ENCODE measurements around the gene TTC12. TPM values are rescaled to one million over a fixed set of nuclear protein-coding genes. Genes with fewer than 3 reads are reported as not detected.

TTC12 gene
- total and polyA plus RNA-seq, 2 of the 13 experiments (the other 11 are each of a cell fraction or from before 2014, with no cell fraction given), result 5.4 to 11.6 TPM

DNA sequence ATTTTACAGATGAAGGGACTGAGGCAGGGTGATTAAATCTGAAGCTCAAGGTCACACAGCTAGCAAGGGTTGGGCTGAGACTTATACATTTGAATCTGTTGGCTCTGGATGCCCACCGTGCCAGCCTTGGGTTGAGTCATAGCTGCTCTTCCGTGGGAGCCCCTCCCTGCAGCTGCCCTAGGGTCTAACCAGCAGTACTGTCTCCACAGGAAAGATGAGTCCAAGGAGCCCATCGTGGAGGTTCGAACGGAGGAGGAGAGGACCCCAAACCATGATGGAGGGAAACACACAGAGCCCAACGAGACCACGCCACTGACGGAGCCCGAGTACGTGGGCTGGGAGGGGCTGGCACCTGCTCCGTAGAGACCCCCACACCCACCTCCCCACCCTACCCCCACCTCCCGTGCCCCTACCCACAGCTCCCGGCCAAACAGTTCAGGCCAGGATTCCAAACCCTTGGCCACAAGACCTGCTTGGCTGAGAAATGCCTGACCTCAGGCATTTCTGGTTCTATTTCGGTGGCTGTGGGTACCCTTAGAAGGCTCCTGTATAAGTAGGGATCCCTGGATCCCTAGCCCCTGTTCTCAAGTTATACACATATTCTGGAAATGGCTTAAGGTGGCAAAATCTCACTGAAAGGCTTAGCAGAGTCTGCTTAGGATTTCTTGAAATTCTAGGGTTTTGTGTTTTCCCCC is 42.7 kb upstream of the TTC12 start:
- CTCF ChIA-PET (ENCODE audit: low intra/inter-chr PET ratio, low total read pairs), result no interaction called here
- H3K27me3 ChIP-seq (ENCODE audit: control insufficient read depth in 1 of 2, insufficient read depth in 2 of 2, low read length in 2 of 2), result peaks cover 0 to 8% of the 10 kb centered on the region in 2 experiments; a peak in 3 of 5 replicates
- no peak for FAIRE-seq

DNA sequence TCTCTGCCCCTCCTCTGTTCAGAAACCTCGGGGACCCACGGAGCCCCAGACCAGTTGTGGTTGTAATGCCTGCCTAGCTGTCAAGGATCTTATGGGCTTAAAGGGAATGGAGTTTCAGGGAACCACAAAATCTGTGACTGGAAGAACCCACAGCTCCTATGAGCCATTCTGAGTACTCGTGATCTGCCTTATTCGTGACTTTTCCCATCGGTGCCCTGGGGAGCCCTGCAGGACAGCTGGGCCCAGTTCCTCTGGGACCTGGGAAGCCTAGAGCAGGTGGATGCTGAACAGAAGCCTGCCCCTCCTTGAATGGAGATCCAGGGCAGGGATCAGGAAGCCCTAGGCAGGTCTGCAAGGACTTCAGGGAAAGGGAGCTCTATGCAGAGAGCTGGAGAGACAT is 42.1 kb upstream of the TTC12 start:
- CTCF ChIA-PET (ENCODE audit: low intra/inter-chr PET ratio, low total read pairs), result no interaction called here
- BruUV-seq (replicated peaks), result no TSS peak
- ATAC-seq, result no peak

More for the DNA sequence above, 42.7 kb upstream of the TTC12 start:
- in situ Hi-C loops (cut with HindIII; ENCODE audit: extremely low pct_ligation_motif_present, low pct_unique_long_range_greater_than_20kb), result no loop called here
- H3K4me1 ChIP-seq (ENCODE audit: insufficient read depth, low read length), result no peaks in the 10 kb centered on the region
- H3K9me3 ChIP-seq (ENCODE audit: low read length), result no peaks in the 10 kb centered on the region
- no peak overlapping the region for H3K4me2 ChIP-seq (ENCODE audit: low read depth, low read length)
- intact Hi-C loops (cut with micrococcal nuclease; ENCODE audit: unreplicated experiment), result no loop called here
- BruUV-seq (replicated peaks), result no TSS peak
- no peak overlapping the region for H2AFZ ChIP-seq (ENCODE audit: low read length)
- no peak overlapping the region for H3K4me3 ChIP-seq (replicated peaks in 1 of 3; ENCODE audit: insufficient read depth in 1 of 3, low read depth in 2 of 3, low read length in 3 of 3)
- POLR2A ChIA-PET, result no interaction called here
- no peaks in the 10 kb centered on the region for H3K79me2 ChIP-seq (ENCODE audit: insufficient read depth, low read length)
- no peak overlapping the region for H3K9ac ChIP-seq (ENCODE audit: insufficient read depth, low read depth, low read length)
- TF ChIP-seq FIP1L1 (IDR thresholded peaks at IDR 0.05; ENCODE audit: borderline replicate concordance, insufficient read depth, low read depth, low read length) (no peak), GABPA (IDR thresholded peaks at IDR 0.05; ENCODE audit: low read depth, low read length) (no peak), GABPA (CRISPR knock-in tag; IDR thresholded peaks at IDR 0.05; ENCODE audit: low read depth) (no peak), RFX5 (IDR thresholded peaks at IDR 0.05; ENCODE audit: low read depth, low read length) (no peak), ZBTB1 (CRISPR knock-in tag; IDR thresholded peaks at IDR 0.05; ENCODE audit: borderline replicate concordance) (no peak)
- H3K36me3 ChIP-seq (replicated peaks in 1 of 2; ENCODE audit: control insufficient read depth in 1 of 2, insufficient read depth in 2 of 2, low read length in 2 of 2), result no peaks in the 10 kb centered on the region
- no peak overlapping the region for H3K27ac ChIP-seq (ENCODE audit: extremely low read length, insufficient read depth, low read length)
- no peak for DNase-seq (ENCODE audit: low spot score)
- WGBS (ENCODE audit: low lambda C conversion rate), result 19% methylated on average over 7 of the region's 14 CpGs
- ATAC-seq, result no peak
- H4K20me1 ChIP-seq (ENCODE audit: insufficient read depth, low read length), result no peaks in the 10 kb centered on the region

More for the DNA sequence above, 42.1 kb upstream of the TTC12 start:
- FAIRE-seq (no peak), DNase-seq (ENCODE audit: low spot score) (no peak)
- Histone ChIP-seq H3K9me3 (ENCODE audit: low read length) (no peaks in the 10 kb centered on the region), H2AFZ (ENCODE audit: low read length) (no peak overlapping the region), H3K9ac (ENCODE audit: insufficient read depth, low read depth, low read length) (no peak overlapping the region), H3K27ac (ENCODE audit: extremely low read length, insufficient read depth, low read length) (no peak overlapping the region), H3K27me3 (ENCODE audit: control insufficient read depth in 1 of 2, insufficient read depth in 2 of 2, low read length in 2 of 2) (peaks cover 0 to 3% of the 10 kb centered on the region in 2 experiments; a peak in 2 of 5 replicates), H4K20me1 (ENCODE audit: insufficient read depth, low read length) (no peaks in the 10 kb centered on the region), H3K36me3 (replicated peaks in 1 of 2; ENCODE audit: control insufficient read depth in 1 of 2, insufficient read depth in 2 of 2, low read length in 2 of 2) (no peaks in the 10 kb centered on the region), H3K4me1 (ENCODE audit: insufficient read depth, low read length) (no peaks in the 10 kb centered on the region), H3K4me3 (replicated peaks in 1 of 3; ENCODE audit: insufficient read depth in 1 of 3, low read depth in 2 of 3, low read length in 3 of 3) (no peak overlapping the region), H3K4me2 (ENCODE audit: low read depth, low read length) (no peak overlapping the region), H3K79me2 (ENCODE audit: insufficient read depth, low read length) (no peaks in the 10 kb centered on the region)
- POLR2A ChIA-PET, result no interaction called here
- intact Hi-C loops (cut with micrococcal nuclease; ENCODE audit: unreplicated experiment), result no loop called here
- TF ChIP-seq, protein P1, sequence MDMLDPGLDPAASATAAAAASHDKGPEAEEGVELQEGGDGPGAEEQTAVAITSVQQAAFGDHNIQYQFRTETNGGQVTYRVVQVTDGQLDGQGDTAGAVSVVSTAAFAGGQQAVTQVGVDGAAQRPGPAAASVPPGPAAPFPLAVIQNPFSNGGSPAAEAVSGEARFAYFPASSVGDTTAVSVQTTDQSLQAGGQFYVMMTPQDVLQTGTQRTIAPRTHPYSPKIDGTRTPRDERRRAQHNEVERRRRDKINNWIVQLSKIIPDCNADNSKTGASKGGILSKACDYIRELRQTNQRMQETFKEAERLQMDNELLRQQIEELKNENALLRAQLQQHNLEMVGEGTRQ (IDR thresholded peaks at IDR 0.05; ENCODE audit: low read depth, low read length), result no peak
- TF ChIP-seq, protein P1 (CRISPR knock-in tag; IDR thresholded peaks at IDR 0.05; ENCODE audit: borderline replicate concordance), result no peak
- no peak for TF ChIP-seq THAP11 (CRISPR knock-in tag; IDR thresholded peaks at IDR 0.05)
- no peak for TF ChIP-seq CBX1 (IDR thresholded peaks at IDR 0.05; ENCODE audit: low read depth)
- no peak for TF ChIP-seq HCFC1 (IDR thresholded peaks at IDR 0.05; ENCODE audit: low read depth, low read length)
- no peak for TF ChIP-seq ONECUT2 (CRISPR knock-in tag; IDR thresholded peaks at IDR 0.05)
- TF ChIP-seq ZNF3 (CRISPR knock-in tag; IDR thresholded peaks at IDR 0.05), result no peak
- no peak for TF ChIP-seq KAT2B (IDR thresholded peaks at IDR 0.05; ENCODE audit: borderline replicate concordance, low read depth, low read length)
- TF ChIP-seq NFATC3 (CRISPR knock-in tag; IDR thresholded peaks at IDR 0.05), result no peak
- no peak for TF ChIP-seq ZNF337 (CRISPR knock-in tag; IDR thresholded peaks at IDR 0.05; ENCODE audit: borderline replicate concordance, low read depth)
- no peak for TF ChIP-seq ZNF431 (CRISPR knock-in tag; IDR thresholded peaks at IDR 0.05; ENCODE audit: borderline replicate concordance, low read depth)
- TF ChIP-seq CBX5 (CRISPR knock-in tag; IDR thresholded peaks at IDR 0.05; ENCODE audit: borderline replicate concordance), result no peak
- no peak for TF ChIP-seq MEIS2 (CRISPR knock-in tag; IDR thresholded peaks at IDR 0.05)
- no peak for TF ChIP-seq ZNF468 (CRISPR knock-in tag; IDR thresholded peaks at IDR 0.05)
- no CpG with 5 or more reads among the region's 5 CpGs for WGBS (ENCODE audit: low lambda C conversion rate)
- in situ Hi-C loops (cut with HindIII; ENCODE audit: extremely low pct_ligation_motif_present, low pct_unique_long_range_greater_than_20kb), result no loop called here

Measured in HepG2 (cell line).